ENCODE measurements around the gene ARAP3.

The ARAP3 gene

DNA sequence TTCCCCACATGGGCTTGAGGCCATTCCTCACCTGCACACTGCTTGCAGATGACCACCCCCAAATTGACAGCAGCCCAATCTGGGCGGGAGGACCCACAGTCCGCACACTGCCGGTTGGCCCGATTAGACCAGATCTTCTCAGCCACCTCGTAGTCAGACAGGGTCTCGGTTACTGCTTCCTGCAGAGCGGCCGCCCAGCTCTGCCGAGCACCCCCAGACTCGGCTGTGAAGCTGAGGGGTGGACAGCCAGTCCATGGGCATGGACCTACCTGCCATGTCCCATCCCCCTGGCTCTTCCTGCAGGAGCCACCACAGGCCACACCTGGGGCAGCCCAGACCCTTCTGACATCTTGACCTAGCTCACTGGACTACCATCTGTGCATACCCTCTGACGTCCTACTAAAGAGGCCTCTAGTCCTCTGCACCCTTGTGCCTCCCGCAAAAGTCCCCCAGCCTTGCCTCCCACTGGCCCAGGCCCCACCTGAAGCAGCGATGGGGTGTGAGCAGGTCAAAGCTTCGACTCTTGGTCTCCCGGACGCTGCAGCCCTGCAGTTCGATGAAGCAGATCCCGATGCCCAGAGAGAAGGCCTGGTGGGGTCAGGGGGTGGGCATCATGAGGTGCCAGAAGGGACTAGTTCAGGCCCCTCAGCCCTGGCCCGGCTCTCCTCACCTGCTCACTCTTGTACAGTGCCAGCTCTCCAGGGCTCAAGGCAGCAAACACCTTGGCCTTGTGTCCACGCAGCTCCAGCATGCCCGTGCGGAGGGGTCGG is 9.8 kb downstream of the ARAP3 start:
- ATAC-seq: no peak
- DNase-seq: no peak

DNA sequence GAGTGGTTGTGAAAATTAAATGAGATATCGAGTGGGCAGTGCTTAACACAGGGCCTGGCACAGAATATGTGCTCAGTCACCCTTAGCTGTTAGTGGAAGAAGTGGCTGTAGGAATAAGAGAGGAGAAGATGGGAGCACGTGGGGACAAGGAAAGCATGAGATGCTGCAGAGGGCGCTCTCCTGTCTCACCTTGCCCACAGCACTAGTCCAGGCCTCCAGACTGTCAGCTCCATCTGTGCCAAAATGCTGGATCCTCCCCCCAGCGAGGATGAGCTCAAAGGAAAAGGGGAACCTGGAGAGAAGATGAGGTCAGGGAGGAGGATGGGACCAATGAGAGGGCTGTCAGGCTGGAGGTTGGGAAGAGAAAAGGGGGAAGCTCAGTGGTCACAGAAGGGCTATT is 12.5 kb downstream of the ARAP3 start:
- no peak for DNase-seq

GRCh38 chr5:141668601-141669265 is 13.3 kb downstream of the ARAP3 start:
- no peak for ATAC-seq
- no peak for DNase-seq

More for the DNA sequence above, 12.5 kb downstream of the ARAP3 start:
- no peak for ATAC-seq

DNA sequence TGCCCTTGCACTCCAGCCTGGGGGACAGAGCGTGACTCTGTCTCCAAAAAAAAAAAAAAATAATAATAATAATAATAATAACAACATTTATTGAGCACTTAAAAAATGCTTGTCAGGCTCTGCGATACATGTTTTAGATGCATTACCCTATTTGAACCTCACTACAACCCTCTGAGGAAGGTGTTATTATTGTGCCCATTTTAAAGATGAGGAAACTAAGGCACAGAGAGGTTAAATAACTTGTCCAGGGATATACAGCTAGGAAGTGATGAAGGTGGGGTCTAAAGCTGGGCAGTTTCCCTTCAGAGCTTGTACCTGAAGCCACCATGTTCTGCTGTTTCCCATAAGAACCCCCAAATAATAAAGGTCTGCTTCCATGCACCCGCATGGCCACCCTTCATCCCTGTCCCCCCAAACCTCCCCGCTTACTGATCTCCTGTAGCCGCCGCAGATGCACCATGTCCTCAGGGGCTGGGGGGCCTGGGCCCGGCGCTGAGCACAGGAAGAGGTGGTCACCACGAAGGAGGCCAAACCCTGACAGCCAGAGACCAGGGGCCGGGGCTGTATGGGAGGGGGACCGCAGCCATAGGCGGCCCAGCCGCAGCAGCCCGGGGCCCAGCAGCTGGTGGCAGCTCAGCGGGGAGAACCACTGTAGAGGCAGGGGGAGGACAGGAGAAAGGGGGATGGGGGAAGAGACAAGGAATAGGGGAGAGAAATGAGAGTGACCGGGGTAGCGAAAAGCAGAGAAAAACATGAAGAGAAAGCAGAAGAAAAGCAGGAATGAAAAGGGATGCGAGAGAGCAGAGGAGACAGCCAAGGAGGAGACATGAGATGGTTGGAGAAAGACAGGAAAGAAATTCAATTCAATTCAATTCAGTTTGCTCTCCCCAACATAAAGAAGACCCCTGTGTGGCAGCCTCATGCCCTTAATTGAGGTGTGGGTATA is 15.8 kb downstream of the ARAP3 start:
- ATAC-seq: no peak

GRCh38 chr5:141664733-141665461 is 17.1 kb downstream of the ARAP3 start:
- peak; percentile 84 for ATAC-seq
- peak; percentile 79 for DNase-seq

More for the DNA sequence above, 15.8 kb downstream of the ARAP3 start:
- DNase-seq: no peak

DNA sequence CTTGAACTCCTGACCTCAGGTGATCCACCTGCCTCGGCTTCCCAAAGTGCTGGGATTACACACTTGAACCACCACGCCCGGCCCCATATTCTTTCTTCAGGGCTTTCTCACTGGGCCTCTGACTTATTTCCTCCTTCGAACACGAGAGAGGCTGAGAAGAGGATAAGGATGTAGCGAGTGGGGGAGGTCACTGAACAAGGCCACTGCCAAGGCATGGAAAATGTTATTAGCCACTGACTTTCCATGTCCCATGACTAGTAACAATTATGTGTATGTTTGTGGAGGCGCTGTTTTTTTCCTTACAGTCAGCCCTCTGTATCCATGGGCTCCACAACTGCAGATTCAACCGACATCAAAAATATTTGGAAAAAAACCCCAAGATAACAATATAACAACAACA is 18.5 kb downstream of the ARAP3 start:
- DNase-seq (no peak), ATAC-seq (no peak)

GRCh38 chr5:141662028-141662427 is 20.0 kb downstream of the ARAP3 start:
- DNase-seq (no peak), ATAC-seq (no peak)

DNA sequence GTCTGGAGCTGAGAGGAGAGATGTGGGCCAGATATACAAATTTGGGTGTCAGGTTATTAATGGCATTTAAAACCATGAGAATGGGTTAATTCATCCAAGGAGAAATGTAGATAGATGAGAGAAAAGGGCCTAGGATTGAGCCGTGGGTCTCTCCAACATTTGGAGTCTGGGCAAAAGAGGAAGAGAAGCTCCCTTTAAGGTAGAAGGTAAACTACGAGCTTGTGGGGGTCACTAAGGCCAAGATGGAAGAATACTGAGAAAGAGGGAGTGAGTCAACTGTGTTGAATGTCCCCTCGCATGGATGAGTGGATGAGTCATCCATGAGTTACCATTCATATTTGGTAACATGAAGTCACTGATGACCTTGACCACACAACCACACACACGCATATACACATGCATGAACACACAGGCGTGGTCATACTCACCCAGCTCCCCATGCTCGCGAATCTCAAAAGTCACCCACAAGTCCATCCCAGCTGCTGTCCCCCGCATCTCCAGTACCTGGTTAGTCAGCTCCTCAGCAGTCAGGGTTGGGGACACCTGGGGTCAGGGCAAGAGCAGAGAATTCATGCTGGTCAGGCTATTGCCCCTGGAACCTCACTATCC is 24.0 kb downstream of the ARAP3 start:
- DNase-seq: no peak

GRCh38 chr5:141657404-141657803 is 24.6 kb downstream of the ARAP3 start:
- no peak for ATAC-seq
- DNase-seq: no peak

More for the DNA sequence above, 24.0 kb downstream of the ARAP3 start:
- ATAC-seq: peak; percentile 74

GRCh38 chr5:141656396-141656795 is 25.6 kb downstream of the ARAP3 start:
- DNase-seq: no peak

GRCh38 chr5:141655020-141655419 is 27.0 kb downstream of the ARAP3 start:
- no peak for ATAC-seq
- DNase-seq: no peak

More at GRCh38 chr5:141656396-141656795, 25.6 kb downstream of the ARAP3 start:
- ATAC-seq: no peak

- DNase-seq: no peak
- ATAC-seq: no peak
Observed at GRCh38 chr5:141654298-141654697, 27.7 kb downstream of the ARAP3 start.

DNA sequence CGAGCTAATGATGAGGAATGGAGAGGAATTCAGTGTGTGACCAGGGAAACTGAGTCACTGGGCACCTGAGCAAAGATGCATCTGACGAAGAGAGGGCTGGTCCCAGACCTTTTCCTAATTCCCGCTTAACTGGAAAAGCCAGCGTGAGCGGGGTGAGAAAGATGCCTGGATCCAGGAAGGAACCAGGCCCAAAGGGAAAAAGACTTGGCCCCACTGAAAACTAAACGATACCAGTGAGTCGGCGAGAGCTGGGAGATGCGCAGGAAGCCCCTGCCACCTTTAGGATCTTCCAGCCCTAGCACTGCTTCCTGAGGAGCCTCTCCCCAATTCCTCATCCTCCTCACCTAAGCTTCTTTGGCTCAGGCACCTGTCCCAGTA is 30.3 kb downstream of the ARAP3 start:
- no peak for DNase-seq
- no peak for ATAC-seq

DNA sequence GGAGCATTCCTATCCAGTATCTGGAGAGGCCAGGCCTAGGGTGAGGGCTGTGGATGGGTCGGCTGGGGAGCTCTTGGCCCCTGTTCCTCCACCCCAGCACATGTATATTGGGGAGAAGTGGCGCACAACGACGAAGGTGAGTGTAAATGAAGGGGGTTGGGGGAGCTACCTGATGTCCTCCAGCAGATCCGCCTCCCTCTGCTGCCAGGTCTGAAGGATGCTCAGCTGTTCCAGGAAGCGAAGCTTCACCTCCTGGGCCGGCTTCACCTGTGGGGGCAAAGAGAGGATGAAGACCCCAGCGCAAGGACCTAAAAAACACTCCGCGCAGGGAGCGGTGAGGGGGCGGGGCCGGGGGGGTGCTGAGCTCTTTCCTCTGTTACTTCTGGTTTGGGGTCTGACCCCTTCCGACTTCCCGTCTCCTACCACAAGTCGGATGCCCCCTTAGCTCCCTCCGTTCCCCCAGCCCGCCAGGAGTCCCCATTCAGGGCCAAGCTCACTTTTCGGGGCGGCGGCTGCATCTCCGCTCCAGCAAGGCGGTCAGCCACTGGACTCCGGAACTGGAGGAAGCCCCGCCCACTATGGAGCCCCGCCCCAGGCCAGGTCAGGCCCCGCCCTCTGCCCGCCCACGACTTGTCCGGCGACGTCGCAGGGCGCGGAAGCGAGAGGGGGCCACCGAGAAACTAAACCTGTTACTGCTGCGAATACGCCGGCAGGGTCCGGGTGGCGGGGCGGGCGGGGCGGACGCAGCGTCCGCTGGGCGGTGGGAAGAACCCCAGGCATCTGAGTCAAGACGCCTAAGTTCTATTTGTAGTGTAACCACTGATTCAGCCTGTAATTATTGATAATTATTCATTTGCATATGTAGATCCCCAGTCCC is 30.9 kb downstream of the ARAP3 start, which contains the start of gene FCHSD1:
TSS of gene FCHSD1 (minus strand) at position 568 of the 877 bp plus-strand sequence. CDS start at position 518, 50 bp downstream.
- DNase-seq (peak; percentile 90), ATAC-seq (peak; percentile 94)

DNA sequence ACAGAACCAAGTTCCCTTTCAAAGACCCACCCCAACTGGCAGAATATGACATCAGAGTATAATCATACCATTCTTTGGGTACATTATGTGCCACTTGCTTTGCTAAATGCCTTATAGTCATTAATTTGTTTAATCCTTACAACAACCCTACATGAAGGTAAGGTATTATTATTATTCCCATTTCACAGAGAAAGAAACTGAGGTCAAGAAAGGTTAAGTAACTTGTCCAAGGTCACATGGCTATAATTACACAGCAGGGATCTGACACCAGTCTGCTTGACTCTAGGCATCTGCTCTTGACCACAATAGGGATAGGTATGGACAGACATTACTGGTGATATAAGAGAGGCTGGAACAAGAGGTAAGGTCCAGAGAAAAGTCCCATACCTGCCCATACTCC is 32.1 kb downstream of the ARAP3 start:
- ATAC-seq (no peak), DNase-seq (no peak)

DNA sequence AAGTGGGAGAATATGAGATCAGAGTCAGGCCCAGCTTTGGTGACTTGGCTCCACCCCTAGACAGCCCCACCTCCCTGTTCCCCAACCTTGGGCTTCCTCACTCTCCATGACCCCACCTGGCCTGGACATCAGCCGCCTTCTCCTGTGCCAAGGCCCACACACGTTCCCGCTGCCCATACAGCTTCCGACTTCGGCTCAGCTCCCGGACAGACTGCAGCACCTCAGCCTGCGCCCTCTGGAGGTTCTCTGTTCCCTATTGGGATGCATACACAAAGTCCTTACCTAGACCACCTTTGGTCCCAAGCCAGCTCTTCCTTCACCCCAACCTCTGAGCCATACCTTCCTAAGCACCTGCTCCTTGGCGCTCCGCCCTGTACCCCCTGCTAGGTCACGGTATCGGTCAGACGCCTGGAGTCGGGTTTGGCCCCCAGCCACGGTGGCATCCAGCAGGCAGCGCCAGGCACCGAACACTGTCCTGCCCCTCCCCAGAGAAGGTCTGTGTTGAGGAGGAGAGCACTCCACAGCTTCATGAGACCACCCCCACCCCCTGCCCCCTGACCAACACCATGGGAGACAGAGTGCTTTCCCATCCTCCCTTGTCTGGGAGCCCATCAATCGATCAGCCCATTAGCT is 32.9 kb downstream of the ARAP3 start:
- ATAC-seq: no peak

DNA sequence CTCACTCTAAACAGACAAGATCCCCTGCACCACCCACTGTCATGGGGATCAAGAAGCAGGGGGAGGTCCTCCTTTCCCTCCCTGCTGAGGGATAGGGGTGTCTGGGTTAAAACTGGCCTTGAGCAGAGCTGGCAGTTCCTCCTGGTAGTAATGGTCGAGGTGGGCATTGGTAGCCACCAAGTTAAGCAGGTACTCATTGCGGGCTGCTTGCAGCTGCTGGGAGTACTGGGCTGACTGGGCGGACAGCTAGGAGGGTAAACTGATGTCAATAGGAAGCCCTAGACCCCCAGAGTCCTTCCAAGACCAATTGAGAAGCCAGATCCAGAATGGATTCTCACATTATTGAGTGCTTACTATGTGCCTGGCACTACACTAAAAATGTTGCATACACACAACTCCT is 34.2 kb downstream of the ARAP3 start:
- ATAC-seq (no peak), DNase-seq (no peak)

More for the DNA sequence above, 32.9 kb downstream of the ARAP3 start:
- DNase-seq: no peak

DNA sequence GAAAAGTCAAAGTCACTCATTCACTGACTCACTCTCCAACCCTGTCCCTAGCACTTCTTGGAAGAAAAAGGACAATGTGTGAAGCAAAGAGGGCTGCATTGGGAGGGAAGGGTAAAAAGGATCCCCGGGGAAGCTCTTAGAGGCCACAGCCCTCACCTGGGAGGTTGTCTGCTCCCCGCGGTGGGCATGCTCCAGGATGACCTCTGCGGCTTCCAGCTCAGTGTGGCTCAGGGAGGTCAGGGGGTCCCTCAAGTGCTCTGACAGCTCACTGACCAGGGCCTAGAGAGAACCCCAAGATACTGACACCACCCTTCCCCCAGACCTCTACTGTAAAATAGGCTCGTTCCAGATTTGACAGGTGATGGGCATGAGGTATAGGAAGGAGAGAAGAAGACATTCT is 34.8 kb downstream of the ARAP3 start:
- DNase-seq: no peak
- no peak for ATAC-seq

DNA sequence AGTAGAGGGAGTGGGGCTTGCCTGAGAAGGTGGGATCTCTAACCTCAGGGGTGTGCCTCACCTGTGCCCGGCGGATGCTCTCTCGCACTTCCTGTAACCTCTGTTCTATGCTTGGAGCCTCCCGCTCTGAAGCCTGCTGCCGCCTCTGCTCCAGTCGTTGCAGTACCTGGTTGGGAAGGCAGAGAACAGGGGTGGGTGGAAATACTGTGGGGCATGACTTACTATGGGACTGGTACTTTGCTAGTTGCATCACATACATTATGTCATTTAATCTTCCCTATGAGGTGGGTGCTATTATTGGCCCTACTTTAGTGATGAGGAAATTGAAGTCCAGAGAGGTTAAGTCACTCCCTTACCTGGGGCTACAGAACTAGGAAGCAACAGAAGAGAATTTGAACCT is 36.0 kb downstream of the ARAP3 start:
- DNase-seq (no peak), ATAC-seq (no peak)
